Testis (tissue), 3 donors: ENCODE data around the gene DHRS2. TPM values are rescaled to one million over a fixed set of nuclear protein-coding genes. Genes with fewer than 3 reads are reported as not detected.

Experiments used
- DNase-seq: peaks from one replicate; pipeline ENCODE4 v3.0.0-alpha.2; 2019
- H3K27ac ChIP-seq, 2 donors: fragments of 200-600 bp; sonication (generic); one replicate each; pipeline ENCODE4 v1.5.1; 2019
- H3K27me3 ChIP-seq: fragments of 200-600 bp; sonication (generic); one replicate; pipeline ENCODE4 v1.5.1; 2019
- H3K36me3 ChIP-seq: fragments of 200-600 bp; sonication (generic); one replicate; pipeline ENCODE4 v1.5.1; 2017; ENCODE audit warnings: low read depth; ENCODE audit errors: missing control alignments
- H3K4me1 ChIP-seq: fragments of 200-600 bp; sonication (generic); one replicate; pipeline ENCODE4 v1.5.1; 2019
- H3K4me3 ChIP-seq, 2 donors: fragments of 200-600 bp; sonication (generic); one replicate each; pipeline ENCODE4 v1.5.1; 2017 to 2019
- H3K9me3 ChIP-seq: fragments of 200-600 bp; sonication (generic); one replicate; pipeline ENCODE4 v1.5.1; 2017
- CTCF ChIP-seq, 3 experiments: fragments of 450-650 bp in 2 of 3; fragments of 200-600 bp in 1 of 3; sonication (generic) in 1 of 3; IDR thresholded peaks; one replicate each; pipeline ENCODE4 v1.5.1; 2016 to 2019; ENCODE audit warnings: antibody characterized with exemption in 3 of 3, mild to moderate bottlenecking in 2 of 3, moderate library complexity in 1 of 3
- POLR2A ChIP-seq: fragments of 450-650 bp; IDR thresholded peaks from one replicate; pipeline ENCODE4 v1.6.1; 2017; ENCODE audit warnings: antibody characterized with exemption, mild to moderate bottlenecking, moderate library complexity
- WGBS, 2 donors: methylation state at CpG; one replicate each; pipeline ENCODE4 v1.1.5; 2018; 5-methylcytosine and 5-hydroxymethylcytosine counted together
- intact Hi-C: fragments of 100-400 bp; cut with DNase I; formaldehyde crosslinking; loops from one replicate; pipeline ENCODE4 v1.15.1; 2023; ENCODE audit warnings: low total_unique reads
- polyA plus RNA-seq: library from polyadenylated mRNA; stranded (reverse); fragments of 350-450 nt; fragmentation: Illumina TruSeq; extraction: RNeasy Lipid Tissue Mini Kit (QIAGEN cat#74804); gene quantifications from one replicate; pipeline ENCODE4 v1.2.3, GENCODE V29; 2014; ENCODE audit warnings: low read depth, low replicate concordance; ENCODE audit not compliant: insufficient read depth
- total RNA-seq, 2 donors: library from RNA; depleted of rRNA; stranded (reverse); fragments of >200 nt; gene quantifications; one replicate each; pipeline ENCODE4 v1.2.3, GENCODE V29; 2016

Gene DHRS2
- total and polyA plus RNA-seq, 3 donors from 2014 or later: 3.3 to 6.1 (median 4.1) TPM

GRCh38 chr14:23641180-23641914, 5.2 kb downstream of the DHRS2 start:
- Histone ChIP-seq H3K4me3 (no peak overlapping the region), H3K27ac (no peak overlapping the region), H3K9me3 (no peaks in the 10 kb centered on the region), H3K4me1 (peaks cover 5% of the 10 kb centered on the region), H3K27me3 (no peaks in the 10 kb centered on the region), H3K36me3 (no peaks in the 10 kb centered on the region)
- 85 to 87% methylated on average over 4 of the region's 4 CpGs for WGBS, 2 donors
- intact Hi-C loops: no loop called here
- DNase-seq: no peak
- TF ChIP-seq POLR2A: no peak
- no peak for TF ChIP-seq CTCF (IDR thresholded peaks at IDR 0.05)

GRCh38 chr14:23641915-23642588, 5.9 kb downstream of the DHRS2 start:
- no peak for DNase-seq
- H3K36me3 ChIP-seq: no peaks in the 10 kb centered on the region
- WGBS, 2 donors: 59 to 77% methylated on average over 3 of the region's 3 CpGs
- no peaks in the 10 kb centered on the region for H3K9me3 ChIP-seq
- intact Hi-C loops: no loop called here
- no peaks in the 10 kb centered on the region for H3K27me3 ChIP-seq
- H3K4me3 ChIP-seq: no peak overlapping the region
- H3K4me1 ChIP-seq: peaks cover 5% of the 10 kb centered on the region
- no peak for TF ChIP-seq CTCF (IDR thresholded peaks at IDR 0.05)
- no peak for TF ChIP-seq POLR2A
- H3K27ac ChIP-seq: no peak overlapping the region

- peaks cover 5% of the 10 kb centered on the region for H3K4me1 ChIP-seq
- H3K36me3 ChIP-seq: no peaks in the 10 kb centered on the region
- DNase-seq: no peak
- no peak overlapping the region for H3K27ac ChIP-seq
- intact Hi-C loops: no loop called here
- no peaks in the 10 kb centered on the region for H3K9me3 ChIP-seq
- no peak for TF ChIP-seq POLR2A
- no peak for TF ChIP-seq CTCF (IDR thresholded peaks at IDR 0.05)
- WGBS, 2 donors: 84 to 93% methylated on average over 3 of the region's 3 CpGs
- no peak overlapping the region for H3K4me3 ChIP-seq
- no peaks in the 10 kb centered on the region for H3K27me3 ChIP-seq
Measured at GRCh38 chr14:23643533-23644194, 7.5 kb downstream of the DHRS2 start.

GRCh38 chr14:23644195-23644918, 8.2 kb downstream of the DHRS2 start:
- Histone ChIP-seq H3K27me3 (no peaks in the 10 kb centered on the region), H3K4me1 (peaks cover 5% of the 10 kb centered on the region), H3K27ac (no peak overlapping the region), H3K4me3 (no peak overlapping the region), H3K9me3 (no peaks in the 10 kb centered on the region), H3K36me3 (no peaks in the 10 kb centered on the region)
- no peak for TF ChIP-seq POLR2A
- TF ChIP-seq CTCF (IDR thresholded peaks at IDR 0.05): no peak
- intact Hi-C loops: no loop called here
- 92 to 93% methylated on average over 5 of the region's 5 CpGs for WGBS, 2 donors
- DNase-seq: no peak
